H1 (cell line): Measurements from ENCODE around the gene NOTCH4. TPM values are rescaled to one million over a fixed set of nuclear protein-coding genes. Genes with fewer than 3 reads are reported as not detected.

ENCODE experiments used
- CTCF ChIA-PET: fragments of 300-600 bp; sonication (Branson Sonifier 250); formaldehyde crosslinking; loops from one replicate; lab custom pipeline; 2021; ENCODE audit not compliant: partially characterized antibody; lab: Charles Lee
- POLR2A ChIA-PET: fragments of 300-600 bp; sonication (Branson Sonifier 250); formaldehyde crosslinking; loops from one replicate; lab custom pipeline; 2021; ENCODE audit warnings: inconsistent platforms; ENCODE audit not compliant: partially characterized antibody; lab: Charles Lee
- DNase-seq, 2 experiments: peaks; one replicate each; pipeline versions ENCODE4 v3.0.0 to v3.0.0-alpha.2; 2010 to 2022; ENCODE audit warnings: low spot score in 2 of 2, low read depth in 1 of 2, mixed read lengths in 1 of 2
- FAIRE-seq: peaks from 2 replicates; lab custom pipeline; 2011; peaks lifted over from hg19 to GRCh38; lab: Jason Lieb, UNC
- H2AFZ ChIP-seq: 2 replicates; pipeline ENCODE4 v1.8.1; 2012; ENCODE audit warnings: low read length, inconsistent platforms
- H2AK5ac ChIP-seq: 2 replicates; pipeline ENCODE4 v1.6.1; 2013; ENCODE audit warnings: low read depth, low read length
- H2BK120ac ChIP-seq: replicated peaks from 2 replicates; pipeline ENCODE3; 2013; ENCODE audit warnings: low read depth, low read length, inconsistent platforms
- H2BK12ac ChIP-seq: 2 replicates; pipeline ENCODE4 v1.6.1; 2013; ENCODE audit warnings: low read depth, low read length
- H2BK15ac ChIP-seq: 2 replicates; pipeline ENCODE4 v1.6.1; 2013; ENCODE audit warnings: low read length
- H2BK20ac ChIP-seq: 2 replicates; pipeline ENCODE4 v1.6.1; 2013; ENCODE audit warnings: low read length
- H2BK5ac ChIP-seq: 2 replicates; pipeline ENCODE4 v1.6.1; 2013; ENCODE audit warnings: low read depth, low read length
- H3K14ac ChIP-seq: 2 replicates; pipeline ENCODE4 v1.6.1; 2013; ENCODE audit warnings: inconsistent platforms; ENCODE audit not compliant: insufficient read length
- H3K18ac ChIP-seq: 2 replicates; pipeline ENCODE4 v1.6.1; 2013; ENCODE audit warnings: low read length; ENCODE audit errors: extremely low read depth
- H3K23ac ChIP-seq: 2 replicates; pipeline ENCODE4 v1.6.1; 2013; ENCODE audit warnings: inconsistent platforms; ENCODE audit not compliant: insufficient read length
- H3K23me2 ChIP-seq: 2 replicates; pipeline ENCODE4 v1.6.1; 2013; ENCODE audit warnings: low read depth, low read length
- H3K27ac ChIP-seq: 2 replicates; pipeline ENCODE4 v1.6.1; 2011; ENCODE audit warnings: low read depth, low read length, inconsistent platforms
- H3K27me3 ChIP-seq, 4 experiments: replicated peaks in 1 of 4; 1 replicate in 1 of 4; 2 replicates in 3 of 4; pipeline versions ENCODE4 v1.6.1 to v1.8.1; 2011 to 2013; ENCODE audit warnings: low read length in 3 of 4, mild to moderate bottlenecking in 3 of 4, inconsistent platforms in 2 of 4, mixed read lengths in 2 of 4, moderate library complexity in 1 of 4; ENCODE audit not compliant: control insufficient read depth in 3 of 4, insufficient read depth in 3 of 4; ENCODE audit errors: extremely low read depth in 1 of 4
- H3K36me3 ChIP-seq, 4 experiments: 2 replicates each; pipeline versions ENCODE4 v1.6.1 to v1.8.1; 2011 to 2013; ENCODE audit warnings: mild to moderate bottlenecking in 4 of 4, low read length in 3 of 4, moderate library complexity in 2 of 4, control low read depth in 1 of 4, inconsistent platforms in 1 of 4; ENCODE audit not compliant: insufficient read depth in 4 of 4, control insufficient read depth in 2 of 4
- H3K4ac ChIP-seq: replicated peaks from 2 replicates; pipeline ENCODE3; 2013; ENCODE audit warnings: low read length, low read depth, mixed read lengths, inconsistent platforms; ENCODE audit not compliant: insufficient read length
- H3K4me1 ChIP-seq, 4 experiments: replicated peaks in 1 of 4; 1 replicate in 1 of 4; 2 replicates in 3 of 4; pipeline versions ENCODE4 v1.6.1 to v1.8.1; 2011 to 2013; ENCODE audit warnings: low read length in 3 of 4, inconsistent platforms in 2 of 4, mixed read lengths in 1 of 4; ENCODE audit not compliant: insufficient read depth in 4 of 4, control insufficient read depth in 3 of 4
- H3K4me2 ChIP-seq, 2 experiments: 2 replicates each; pipeline versions ENCODE4 v1.6.1 to v1.8.1; 2011 to 2013; ENCODE audit warnings: low read depth in 2 of 2, low read length in 2 of 2, control low read depth in 1 of 2, inconsistent platforms in 1 of 2, mild to moderate bottlenecking in 1 of 2; ENCODE audit not compliant: insufficient read depth in 1 of 2
- H3K4me3 ChIP-seq, 4 experiments: fragments of 200-600, 300-600 bp in 1 of 4; sonication (generic), shearing (Covaris generic), sonication (Bioruptor Twin) in 1 of 4; 2 replicates each; pipeline versions ENCODE4 v1.5.1 to v1.8.1; 2011 to 2016; ENCODE audit warnings: low read length in 4 of 4, low read depth in 3 of 4, control low read depth in 2 of 4, inconsistent platforms in 2 of 4, mild to moderate bottlenecking in 2 of 4, mixed read lengths in 1 of 4, moderate library complexity in 1 of 4; ENCODE audit not compliant: insufficient read depth in 2 of 4; ENCODE audit errors: extremely low read depth in 1 of 4
- H3K56ac ChIP-seq: replicated peaks from 2 replicates; pipeline ENCODE3; 2013; ENCODE audit warnings: low read depth, mild to moderate bottlenecking, mixed read lengths, low read length, inconsistent platforms; ENCODE audit not compliant: insufficient read length
- H3K79me1 ChIP-seq: 2 replicates; pipeline ENCODE4 v1.6.1; 2013; ENCODE audit warnings: low read depth, low read length, control low read depth
- H3K79me2 ChIP-seq, 2 experiments: 2 replicates each; pipeline versions ENCODE4 v1.6.1 to v1.8.1; 2012 to 2013; ENCODE audit warnings: low read length in 2 of 2, mild to moderate bottlenecking in 2 of 2, inconsistent platforms in 1 of 2; ENCODE audit not compliant: insufficient read depth in 2 of 2, control insufficient read depth in 1 of 2
- H3K9ac ChIP-seq, 4 experiments: replicated peaks in 1 of 4; 1 replicate in 1 of 4; 2 replicates in 3 of 4; pipeline versions ENCODE4 v1.6.1 to v1.8.1; 2011 to 2013; ENCODE audit warnings: low read depth in 3 of 4, low read length in 3 of 4, control low read depth in 2 of 4, mild to moderate bottlenecking in 2 of 4, moderate library complexity in 2 of 4, inconsistent platforms in 1 of 4; ENCODE audit errors: extremely low read depth in 1 of 4
- H3K9me3 ChIP-seq, 2 experiments: 2 replicates each; pipeline versions ENCODE4 v1.6.1 to v1.8.1; 2012 to 2013; ENCODE audit warnings: mild to moderate bottlenecking in 2 of 2, moderate library complexity in 2 of 2, control low read depth in 1 of 2, inconsistent platforms in 1 of 2, low read depth in 1 of 2, low read length in 1 of 2, mixed read lengths in 1 of 2; ENCODE audit not compliant: insufficient read depth in 2 of 2
- H4K20me1 ChIP-seq, 2 experiments: replicated peaks in 1 of 2; 2 replicates each; pipeline versions ENCODE3 to v1.8.1; 2011 to 2013; ENCODE audit warnings: inconsistent platforms in 2 of 2, low read length in 2 of 2, mild to moderate bottlenecking in 1 of 2; ENCODE audit not compliant: insufficient read depth in 2 of 2, control insufficient read depth in 1 of 2
- H4K5ac ChIP-seq: 2 replicates; pipeline ENCODE4 v1.6.1; 2013; ENCODE audit warnings: low read length, low read depth, mixed read lengths, inconsistent platforms; ENCODE audit not compliant: insufficient read length
- H4K8ac ChIP-seq: 2 replicates; pipeline ENCODE4 v1.8.0; 2013; ENCODE audit warnings: mild to moderate bottlenecking, moderate library complexity, low read length, inconsistent platforms; ENCODE audit not compliant: insufficient read depth; ENCODE audit errors: extremely low read depth
- H4K91ac ChIP-seq: replicated peaks from 2 replicates; pipeline ENCODE3; 2013; ENCODE audit warnings: low read length, mixed read lengths, inconsistent platforms; ENCODE audit not compliant: insufficient read length
- NANOG ChIP-seq: IDR thresholded peaks from 2 replicates; pipeline ENCODE4 v1.6.1; 2011; ENCODE audit warnings: low read length, low read depth, mild to moderate bottlenecking, inconsistent platforms; ENCODE audit not compliant: insufficient read depth, poor library complexity, severe bottlenecking
- POLR2A ChIP-seq, 2 experiments: IDR thresholded peaks; 1 replicate in 1 of 2; 2 replicates in 1 of 2; pipeline ENCODE4 v1.6.1; 2011; ENCODE audit warnings: low read depth in 2 of 2, low read length in 2 of 2, mild to moderate bottlenecking in 2 of 2; ENCODE audit errors: control extremely low read depth in 1 of 2
- ZNF274 ChIP-seq: IDR thresholded peaks from 2 replicates; pipeline ENCODE4 v1.7.0; 2012; ENCODE audit warnings: low read length, borderline replicate concordance; ENCODE audit errors: extremely low read depth
- WGBS, 2 experiments: shearing (Covaris generic) in 1 of 2; methylation state at CpG; one replicate each; pipeline versions ENCODE4 v1.1.6 to v1.1.7; 2013 to 2015; ENCODE audit warnings: low lambda C conversion rate in 2 of 2, mixed read lengths in 2 of 2, inconsistent platforms in 1 of 2, low coverage in 1 of 2, missing lambda C conversion rate in 1 of 2; ENCODE audit not compliant: insufficient replicate concordance in 2 of 2, insufficient coverage in 1 of 2, insufficient read length in 1 of 2; ENCODE audit errors: extremely low coverage in 1 of 2, missing lambda C conversion rate in 1 of 2; 5-methylcytosine and 5-hydroxymethylcytosine counted together
- polyA plus RNA-seq, 7 experiments: library from polyadenylated mRNA; depleted of rRNA in 3 of 7; stranded (reverse) in 5 of 7; unstranded in 2 of 7; fragments of >200 nt in 5 of 7; fragments of 200-250 nt in 2 of 7; gene quantifications; 1 replicate in 5 of 7; 2 replicates in 1 of 7; 4 replicates in 1 of 7; pipeline versions ENCODE4 v1.2.1 to v1.2.3, GENCODE V29; 2011 to 2013; ENCODE audit warnings: missing spikeins in 2 of 7, mixed read lengths in 2 of 7
- total RNA-seq: library from RNA; stranded (reverse); fragmentation: NEBNext Ultra II Directional; extraction: Animal tissue kit (Norgen Biotek cat#: 25700); gene quantifications from 2 replicates; pipeline ENCODE4 v1.2.1, GENCODE V29; 2021
- TF ChIP-seq, protein P1 (sequence below): IDR thresholded peaks from 2 replicates; pipeline ENCODE4 v1.6.1; 2012; ENCODE audit warnings: low read length, inconsistent platforms

Gene NOTCH4
- total and polyA plus RNA-seq, 2 of the 8 experiments (the other 6 are each of a cell fraction or from before 2014, with no cell fraction given) = 1.9 to 2.8 TPM

DNA sequence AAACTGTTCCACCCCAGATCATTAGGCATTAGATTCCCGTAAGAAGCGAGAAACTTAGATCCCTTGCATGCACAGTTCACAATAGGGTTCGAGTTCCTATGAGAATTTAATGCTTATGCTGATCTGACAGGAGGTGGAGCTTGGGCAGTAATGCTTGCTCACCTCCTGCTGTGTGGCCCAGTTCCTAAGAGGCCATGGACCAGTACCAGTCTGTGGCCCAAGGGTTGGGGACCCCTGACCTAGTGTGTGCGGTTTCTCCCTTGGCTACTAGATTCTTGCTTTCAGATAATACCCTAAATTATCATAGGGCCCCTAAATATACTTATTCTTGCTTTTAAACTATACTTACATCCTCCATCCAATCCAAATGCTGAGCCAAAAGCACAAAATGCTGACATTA, 29.5 kb downstream of the NOTCH4 start:
- Histone ChIP-seq H2BK5ac (no peak overlapping the region), H3K9ac (no peak overlapping the region), H3K56ac (no peak overlapping the region), H2BK15ac (no peak overlapping the region), H3K23me2 (peaks cover 7% of the 10 kb centered on the region; the same call in 1 of the 2 replicates), H3K14ac (no peak overlapping the region), H3K18ac (no peak overlapping the region), H3K4me3 (peak overlapping the region in 3 of 4 experiments; percentile 55 to 61 (median 60); a peak in 4 of 8 replicates), H4K20me1 (no peaks in the 10 kb centered on the region), H2BK120ac (no peak overlapping the region), H4K8ac (no peak overlapping the region), H3K23ac (no peak overlapping the region), H3K36me3 (no peaks in the 10 kb centered on the region), H3K79me2 (peaks cover 0 to 2% of the 10 kb centered on the region in 2 experiments; a peak in 2 of 4 replicates), H4K91ac (no peak overlapping the region), H3K4me1 (peaks cover 8 to 42% (median 24%) of the 10 kb centered on the region in 4 experiments), H2BK20ac (no peak overlapping the region), H2BK12ac (no peak overlapping the region), H2AFZ (no peak overlapping the region), H3K27ac (no peak overlapping the region), H3K4me2 (peak overlapping the region; percentile 77 to 89; a peak in 2 of 4 replicates), H3K27me3 (no peaks in the 10 kb centered on the region), H3K9me3 (no peaks in the 10 kb centered on the region), H3K4ac (no peak overlapping the region), H2AK5ac (no peak overlapping the region), H3K79me1 (no peaks in the 10 kb centered on the region; the same call in 1 of the 2 replicates), H4K5ac (no peak overlapping the region)
- no peak for DNase-seq
- no peak for FAIRE-seq
- ChIA-PET CTCF (interaction anchor here (1.3 kb wide), 2 partner anchors 24 to 46 kb away, joined by 3 to 4 read pairs; no protein-coding TSS in a partner anchor), POLR2A (interaction anchor here (1.4 to 13.3 kb wide), 6 partner anchors 15 to 777 kb away, joined by 4 to 194 read pairs (median 9); partner anchors contain the start of genes AGPAT1, ATF6B, FKBPL and PRRT1)
- TF ChIP-seq NANOG = no peak
- no peak for TF ChIP-seq ZNF274
- TF ChIP-seq POLR2A (IDR thresholded peaks at IDR 0.05; ENCODE audit: control extremely low read depth in 1 of 2, low read depth in 2 of 2, low read length in 2 of 2) = no peak
- TF ChIP-seq, protein P1, sequence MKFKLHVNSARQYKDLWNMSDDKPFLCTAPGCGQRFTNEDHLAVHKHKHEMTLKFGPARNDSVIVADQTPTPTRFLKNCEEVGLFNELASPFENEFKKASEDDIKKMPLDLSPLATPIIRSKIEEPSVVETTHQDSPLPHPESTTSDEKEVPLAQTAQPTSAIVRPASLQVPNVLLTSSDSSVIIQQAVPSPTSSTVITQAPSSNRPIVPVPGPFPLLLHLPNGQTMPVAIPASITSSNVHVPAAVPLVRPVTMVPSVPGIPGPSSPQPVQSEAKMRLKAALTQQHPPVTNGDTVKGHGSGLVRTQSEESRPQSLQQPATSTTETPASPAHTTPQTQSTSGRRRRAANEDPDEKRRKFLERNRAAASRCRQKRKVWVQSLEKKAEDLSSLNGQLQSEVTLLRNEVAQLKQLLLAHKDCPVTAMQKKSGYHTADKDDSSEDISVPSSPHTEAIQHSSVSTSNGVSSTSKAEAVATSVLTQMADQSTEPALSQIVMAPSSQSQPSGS = 0 out of 2 replicates have a peak, but pooled peaks have one; percentile 8
- 90% methylated on average over 4 of the region's 4 CpGs; no CpG with 5 or more reads in 1 of the 2 experiments for WGBS, 2 experiments
